Effector memory CD4-positive, alpha-beta T cell (primary cell): ENCODE data around the gene TTC13.

Experiments used
- DNase-seq, 3 donors: peaks; one replicate each; pipeline ENCODE4 v3.0.0-alpha.2; 2020
- H3K27ac ChIP-seq: 2 replicates; pipeline ENCODE4 v1.7.0; 2013; ENCODE audit warnings: mild to moderate bottlenecking, low read length, moderate library complexity; ENCODE audit not compliant: insufficient read depth, poor library complexity, severe bottlenecking
- H3K27me3 ChIP-seq: replicated peaks from 2 replicates; pipeline ENCODE4 v1.7.0; 2013; ENCODE audit warnings: mild to moderate bottlenecking, low read length; ENCODE audit not compliant: insufficient read depth, control insufficient read depth, poor library complexity, severe bottlenecking
- H3K36me3 ChIP-seq: 2 replicates; pipeline ENCODE4 v1.7.0; 2013; ENCODE audit warnings: mild to moderate bottlenecking, low read length, moderate library complexity; ENCODE audit not compliant: control insufficient read depth, insufficient read depth
- H3K4me1 ChIP-seq: 2 replicates; pipeline ENCODE4 v1.7.0; 2013; ENCODE audit warnings: low read length, mild to moderate bottlenecking; ENCODE audit not compliant: control insufficient read depth, insufficient read depth, poor library complexity, severe bottlenecking
- H3K4me3 ChIP-seq: 2 replicates; pipeline ENCODE4 v1.7.0; 2013; ENCODE audit warnings: low read length, low read depth, mild to moderate bottlenecking; ENCODE audit not compliant: insufficient read depth, poor library complexity, severe bottlenecking
- H3K9me3 ChIP-seq: 2 replicates; pipeline ENCODE4 v1.7.0; 2013; ENCODE audit warnings: mild to moderate bottlenecking, low read length, moderate library complexity; ENCODE audit not compliant: control insufficient read depth

TTC13 gene

DNA sequence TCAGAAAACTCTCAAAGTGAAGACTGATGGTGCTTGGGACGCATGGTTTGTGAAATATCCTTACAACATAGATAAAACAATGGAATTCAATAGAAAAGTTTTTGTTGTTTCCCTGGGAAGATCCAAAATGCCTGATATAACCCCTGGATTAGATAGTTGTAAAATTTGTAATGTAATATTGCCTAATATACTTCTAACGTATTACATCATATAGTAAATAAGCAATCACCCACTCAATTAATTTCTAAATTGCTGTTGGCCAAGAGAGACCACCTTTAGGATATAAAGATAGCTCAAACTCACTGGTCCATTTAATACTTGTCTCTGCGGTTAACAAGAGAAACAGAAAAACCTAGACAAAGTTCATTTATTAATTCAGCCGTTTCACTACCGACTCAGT is 42.2 kb downstream of the TTC13 start:
- Histone ChIP-seq H3K9me3 (no peaks in the 10 kb centered on the region), H3K36me3 (peaks cover 25% of the 10 kb centered on the region), H3K4me3 (no peak overlapping the region), H3K4me1 (no peaks in the 10 kb centered on the region), H3K27ac (no peak overlapping the region), H3K27me3 (no peaks in the 10 kb centered on the region)
- DNase-seq, result no peak

DNA sequence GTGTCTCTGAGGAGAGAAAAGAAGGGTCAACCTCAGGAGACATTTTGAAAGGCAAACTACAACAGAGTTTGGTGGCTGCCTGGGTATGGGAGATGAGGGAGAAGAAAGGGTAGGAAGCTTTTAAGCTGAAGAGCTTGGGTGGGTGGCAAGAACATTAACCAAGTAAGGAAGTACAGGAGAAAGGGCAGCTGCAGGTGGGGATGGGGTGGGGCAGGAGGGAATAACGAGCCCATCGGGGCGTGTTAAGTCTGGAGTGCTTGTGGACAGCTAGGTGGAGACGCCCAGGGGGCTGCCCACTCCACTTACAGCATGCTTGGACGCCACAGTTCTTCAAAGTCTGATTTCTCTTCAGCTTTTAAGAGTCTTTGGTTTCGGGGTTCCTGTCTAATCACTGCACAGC is 42.8 kb downstream of the TTC13 start:
- no peak overlapping the region for H3K4me3 ChIP-seq
- DNase-seq, result no peak
- H3K27ac ChIP-seq, result no peak overlapping the region
- no peaks in the 10 kb centered on the region for H3K4me1 ChIP-seq
- no peaks in the 10 kb centered on the region for H3K27me3 ChIP-seq
- H3K9me3 ChIP-seq, result no peaks in the 10 kb centered on the region
- peaks cover 31% of the 10 kb centered on the region for H3K36me3 ChIP-seq

DNA sequence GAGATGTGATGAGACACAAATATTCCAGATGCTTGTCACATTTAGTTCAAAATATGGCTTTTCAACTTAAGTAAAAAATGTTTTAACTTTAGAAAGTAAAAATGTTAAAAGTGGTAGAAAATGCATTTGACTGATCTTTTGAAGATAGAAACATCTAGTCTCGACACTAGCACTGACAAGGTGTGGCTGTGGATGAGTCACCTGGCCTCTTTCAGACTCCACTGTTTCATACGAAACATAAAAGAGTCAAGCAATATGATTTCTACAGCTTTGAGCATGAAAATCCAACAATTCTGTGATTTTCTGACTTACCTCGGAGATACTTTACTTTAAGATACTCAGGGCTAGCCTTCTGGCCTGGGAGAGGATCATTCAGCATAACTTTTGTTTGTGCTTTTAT is 47.7 kb downstream of the TTC13 start:
- Histone ChIP-seq H3K4me3 (no peak overlapping the region), H3K9me3 (no peaks in the 10 kb centered on the region), H3K27me3 (no peaks in the 10 kb centered on the region), H3K27ac (no peak overlapping the region), H3K4me1 (no peaks in the 10 kb centered on the region), H3K36me3 (peaks cover 51% of the 10 kb centered on the region)
- DNase-seq, result no peak

DNA sequence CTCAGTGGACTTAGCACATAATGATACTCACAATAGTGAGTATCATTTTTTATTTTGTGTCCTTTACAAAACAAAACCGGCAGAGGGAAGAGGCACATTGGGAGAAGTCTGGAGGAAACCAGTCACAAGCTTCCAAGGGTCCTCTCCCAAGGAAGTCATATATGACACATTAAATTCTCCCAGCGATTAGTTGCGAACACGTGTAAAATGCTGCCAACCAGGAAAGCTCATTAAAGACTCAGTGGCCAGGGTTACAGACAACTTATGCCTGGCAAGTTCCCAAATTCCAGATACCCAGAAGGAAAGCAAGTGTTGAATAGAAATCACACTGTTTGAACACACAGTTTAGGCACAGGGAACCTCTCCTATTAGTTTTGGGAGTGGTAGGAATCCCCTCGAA is 52.5 kb downstream of the TTC13 start:
- H3K27me3 ChIP-seq, result no peaks in the 10 kb centered on the region
- no peaks in the 10 kb centered on the region for H3K4me1 ChIP-seq
- H3K9me3 ChIP-seq, result no peaks in the 10 kb centered on the region
- no peak overlapping the region for H3K4me3 ChIP-seq
- no peak overlapping the region for H3K27ac ChIP-seq
- DNase-seq, result no peak
- peaks cover 59% of the 10 kb centered on the region for H3K36me3 ChIP-seq

DNA sequence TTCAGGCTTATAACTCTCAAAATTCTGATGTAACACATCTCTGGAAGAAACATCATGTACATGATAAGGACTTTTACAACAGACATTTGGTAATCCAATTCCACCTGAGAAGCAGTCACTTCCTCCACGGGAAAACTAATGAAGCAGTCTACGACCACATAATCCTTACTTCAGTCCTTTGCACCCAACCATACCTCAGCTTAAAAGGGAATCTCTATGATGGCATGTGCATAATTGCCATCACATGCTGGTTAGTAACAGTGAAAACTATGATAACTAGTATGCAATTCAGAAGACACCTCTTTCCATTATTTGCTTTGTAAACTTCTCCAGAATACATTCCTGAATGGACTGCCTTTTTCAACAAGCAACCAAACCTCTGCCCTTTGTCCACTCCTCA is 53.1 kb downstream of the TTC13 start:
- H3K4me1 ChIP-seq, result no peaks in the 10 kb centered on the region
- DNase-seq, result no peak
- H3K36me3 ChIP-seq, result peaks cover 60% of the 10 kb centered on the region
- H3K27ac ChIP-seq, result no peak overlapping the region
- no peaks in the 10 kb centered on the region for H3K27me3 ChIP-seq
- no peak overlapping the region for H3K4me3 ChIP-seq
- no peaks in the 10 kb centered on the region for H3K9me3 ChIP-seq

DNA sequence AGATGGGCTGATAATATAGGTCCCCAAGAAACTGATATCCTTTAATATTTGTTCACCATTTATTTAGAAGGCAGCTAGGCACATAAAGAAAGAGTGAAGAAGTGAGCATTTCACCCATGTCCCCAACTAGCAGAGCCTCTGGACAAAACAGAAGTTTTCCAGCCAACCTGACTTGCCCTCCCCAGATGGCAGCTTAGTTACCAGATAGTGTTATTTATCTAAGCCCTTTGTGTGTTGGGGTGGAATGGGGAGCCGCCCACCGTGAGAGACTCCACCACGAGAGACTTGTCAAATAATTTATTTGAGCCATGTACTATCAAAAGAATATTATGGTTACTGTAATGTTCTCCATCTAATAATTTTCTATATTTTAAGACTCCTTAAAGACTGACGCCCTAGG is 55.5 kb downstream of the TTC13 start:
- H3K9me3 ChIP-seq, result no peaks in the 10 kb centered on the region
- H3K27me3 ChIP-seq, result no peaks in the 10 kb centered on the region
- no peaks in the 10 kb centered on the region for H3K4me1 ChIP-seq
- no peak for DNase-seq
- H3K27ac ChIP-seq, result no peak overlapping the region
- no peak overlapping the region for H3K4me3 ChIP-seq
- H3K36me3 ChIP-seq, result peaks cover 73% of the 10 kb centered on the region

DNA sequence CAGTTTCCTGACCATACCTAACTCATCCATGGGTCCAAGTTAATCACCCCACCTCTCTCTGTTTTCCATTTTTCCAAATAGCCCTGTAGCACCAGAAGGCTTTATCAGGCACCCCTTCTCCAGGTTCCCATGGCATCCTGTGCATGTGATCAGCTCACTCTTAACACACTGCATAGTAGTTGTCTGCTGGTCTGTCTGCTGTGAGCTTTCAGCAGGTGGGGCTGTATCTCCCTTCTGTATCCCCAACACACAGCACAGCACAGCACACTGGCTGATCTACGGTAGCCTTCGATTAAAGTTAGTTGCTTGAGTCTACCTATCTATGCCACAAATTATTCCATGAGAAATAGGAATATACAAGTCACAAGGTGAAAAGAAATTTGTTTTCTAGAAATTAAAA is 56.0 kb downstream of the TTC13 start:
- no peaks in the 10 kb centered on the region for H3K4me1 ChIP-seq
- no peaks in the 10 kb centered on the region for H3K27me3 ChIP-seq
- no peak overlapping the region for H3K4me3 ChIP-seq
- no peak overlapping the region for H3K27ac ChIP-seq
- no peak for DNase-seq
- peaks cover 71% of the 10 kb centered on the region for H3K36me3 ChIP-seq
- H3K9me3 ChIP-seq, result no peaks in the 10 kb centered on the region

DNA sequence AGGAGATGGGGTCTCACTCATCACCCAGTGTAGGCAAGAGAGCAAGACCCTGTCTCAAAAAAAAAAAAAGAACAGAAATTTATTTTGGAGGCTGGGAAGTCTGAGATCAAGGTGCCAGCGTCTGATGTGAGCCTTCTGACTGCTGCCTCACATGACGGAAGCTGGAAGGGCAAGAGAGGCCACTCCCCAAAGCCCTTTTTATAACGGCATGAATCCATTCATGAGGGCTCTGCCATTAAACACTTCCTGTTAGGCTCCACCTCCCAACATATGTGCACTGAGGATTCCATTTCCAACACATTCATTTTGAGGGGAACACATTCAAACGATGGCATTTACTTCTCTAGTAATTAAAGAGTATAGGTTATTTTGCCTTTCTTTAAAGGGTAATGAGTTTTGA is 59.5 kb downstream of the TTC13 start:
- H3K4me1 ChIP-seq, result no peaks in the 10 kb centered on the region
- H3K4me3 ChIP-seq, result no peak overlapping the region
- H3K36me3 ChIP-seq, result peaks cover 64% of the 10 kb centered on the region
- no peak for DNase-seq
- no peaks in the 10 kb centered on the region for H3K27me3 ChIP-seq
- no peaks in the 10 kb centered on the region for H3K9me3 ChIP-seq
- H3K27ac ChIP-seq, result no peak overlapping the region

DNA sequence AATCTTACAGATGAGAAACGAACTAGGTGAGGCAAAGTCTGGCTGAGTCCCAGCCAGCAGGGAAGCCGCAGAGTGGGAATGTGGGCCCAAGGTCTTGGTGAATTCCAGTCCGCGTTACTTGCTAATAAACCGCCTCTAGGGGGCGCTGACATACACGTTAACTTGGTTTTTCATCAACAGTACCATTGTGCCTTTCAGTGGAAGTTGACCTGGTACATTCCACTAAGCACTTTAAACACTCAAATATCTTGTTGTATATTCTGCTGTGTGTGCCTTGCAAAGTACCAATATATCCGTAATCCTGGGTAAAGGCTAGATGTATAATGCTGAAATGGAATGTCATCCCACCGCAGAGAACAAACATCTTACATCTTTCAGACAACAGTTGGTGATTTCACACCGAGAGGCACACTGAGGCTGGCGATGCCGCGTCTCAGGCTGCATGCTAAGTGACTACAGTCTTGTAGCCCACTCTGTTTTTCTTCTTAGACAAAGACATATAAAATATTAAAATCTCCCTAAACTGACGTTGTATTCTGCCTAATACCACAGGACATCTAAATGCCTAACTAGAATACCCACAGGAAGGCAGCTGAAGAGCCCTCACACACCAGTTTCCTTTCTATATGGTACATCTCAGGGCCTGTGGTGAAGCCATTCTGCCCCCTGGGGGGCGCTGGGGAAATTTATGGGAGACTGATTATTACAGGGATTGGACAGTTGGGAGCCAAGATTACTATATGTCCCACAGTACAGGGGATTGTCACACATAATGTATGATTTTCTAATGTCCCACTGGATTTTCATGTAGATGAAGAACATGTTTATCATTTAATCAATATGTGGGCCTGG is 61.2 kb downstream of the TTC13 start:
- Histone ChIP-seq H3K4me3 (no peak overlapping the region), H3K36me3 (peaks cover 61% of the 10 kb centered on the region), H3K27me3 (no peaks in the 10 kb centered on the region), H3K27ac (no peak overlapping the region), H3K9me3 (no peaks in the 10 kb centered on the region), H3K4me1 (no peaks in the 10 kb centered on the region)
- peak; percentile 38 to 62 (median 50) for DNase-seq

DNA sequence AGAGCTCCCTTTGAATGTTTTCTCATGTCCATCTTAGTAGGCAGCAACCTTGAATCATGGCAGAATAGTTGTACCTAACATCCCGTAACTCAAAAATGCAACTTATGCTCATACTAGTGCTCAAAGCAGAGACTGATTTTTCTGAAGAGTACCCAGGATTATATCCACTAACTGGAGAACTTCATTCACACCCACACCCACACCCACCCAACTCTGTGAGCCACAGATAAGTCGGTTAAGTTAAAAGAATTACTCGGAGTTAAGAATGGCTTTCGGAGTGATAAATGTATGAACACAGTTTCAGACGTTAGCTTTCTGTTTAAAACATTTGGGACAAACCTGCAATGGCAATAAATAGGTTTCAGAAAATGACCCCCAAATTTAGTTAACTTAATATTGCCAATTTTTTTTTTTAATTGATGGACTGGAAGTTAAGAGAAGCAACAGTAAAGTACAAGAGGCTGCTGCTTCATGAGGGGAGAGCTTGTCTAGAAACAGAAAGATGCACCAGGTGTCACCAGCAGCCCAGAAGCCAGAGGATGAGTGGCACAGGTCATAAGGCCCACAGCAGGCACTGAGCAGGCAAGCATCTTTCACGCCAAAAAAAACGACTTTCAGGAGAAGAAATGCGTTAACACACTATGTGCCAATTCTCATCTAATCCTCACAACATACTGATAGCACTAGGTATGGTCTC is 61.9 kb downstream of the TTC13 start:
- no peaks in the 10 kb centered on the region for H3K4me1 ChIP-seq
- no peak for DNase-seq
- peaks cover 65% of the 10 kb centered on the region for H3K36me3 ChIP-seq
- H3K9me3 ChIP-seq, result no peaks in the 10 kb centered on the region
- no peak overlapping the region for H3K4me3 ChIP-seq
- no peaks in the 10 kb centered on the region for H3K27me3 ChIP-seq
- no peak overlapping the region for H3K27ac ChIP-seq
